SH-SY5Y (cell line): ENCODE results near the gene PTPRC.

Source experiments
- GATA2 ChIP-seq: IDR thresholded peaks from 2 replicates; pipeline ENCODE4 v1.6.1; 2011; ENCODE audit warnings: mild to moderate bottlenecking, low read depth, low read length
- GATA3 ChIP-seq: IDR thresholded peaks from 2 replicates; pipeline ENCODE4 v1.6.1; 2011; ENCODE audit warnings: low read depth, mild to moderate bottlenecking, low read length, moderate library complexity

- TF ChIP-seq GATA3, result no peak
- TF ChIP-seq GATA2, result no peak
Observed at GRCh38 chr1:198590454-198590853, 48.4 kb upstream of the PTPRC start.
